GM23338 (cell line): ENCODE measurements around the gene PRG2. TPM values are rescaled to one million over a fixed set of nuclear protein-coding genes. Genes with fewer than 3 reads are reported as not detected.
"Not testable (repeated sequence)": the region's sequence is repeated elsewhere in the genome, so short reads cannot be mapped to it uniquely, and the experiment has no call there.

Source experiments
- ATAC-seq: fragments of 200-7000 bp; cut with Tn5 transposase; 3 replicates; pipeline ENCODE4 v1.9.1; 2020
- DNase-seq: peaks from one replicate; pipeline ENCODE4 v3.0.0-alpha.2; 2015; ENCODE audit warnings: low spot score
- H2AFZ ChIP-seq: fragments of 200-600 bp; sonication (generic); 2 replicates; pipeline ENCODE4 v1.8.0; 2016; ENCODE audit warnings: antibody characterized with exemption, mild to moderate bottlenecking, moderate library complexity
- H3F3A ChIP-seq: fragments of 200-600 bp; sonication (generic); replicated peaks from 2 replicates; pipeline ENCODE4 v1.8.0; 2017; ENCODE audit warnings: antibody characterized with exemption, mixed run types, low read depth
- H3K27ac ChIP-seq: fragments of 200-600 bp; sonication (generic); 2 replicates; pipeline ENCODE4 v1.6.1; 2016; ENCODE audit warnings: low read depth
- H3K27me3 ChIP-seq: fragments of 200-600 bp; sonication (generic); 2 replicates; pipeline ENCODE4 v1.8.0; 2016; ENCODE audit warnings: mild to moderate bottlenecking, mixed run types, moderate library complexity; ENCODE audit not compliant: insufficient read depth
- H3K36me3 ChIP-seq: fragments of 200-600 bp; sonication (generic); 2 replicates; pipeline ENCODE4 v1.8.0; 2016; ENCODE audit warnings: mild to moderate bottlenecking; ENCODE audit not compliant: insufficient read depth
- H3K4me1 ChIP-seq: fragments of 200-600 bp; sonication (generic); 2 replicates; pipeline ENCODE4 v1.8.0; 2016; ENCODE audit warnings: mild to moderate bottlenecking, moderate library complexity; ENCODE audit not compliant: insufficient read depth
- H3K4me2 ChIP-seq: fragments of 200-600 bp; sonication (generic); 2 replicates; pipeline ENCODE4 v1.7.1; 2017; ENCODE audit warnings: mixed run types
- H3K4me3 ChIP-seq: fragments of 200-600 bp; sonication (generic); 2 replicates; pipeline ENCODE4 v1.6.1; 2016; ENCODE audit warnings: mixed run types
- H3K79me2 ChIP-seq: fragments of 200-600 bp; sonication (generic); replicated peaks from 2 replicates; pipeline ENCODE4 v1.8.0; 2017; ENCODE audit warnings: mild to moderate bottlenecking; ENCODE audit not compliant: insufficient read depth
- H3K9me2 ChIP-seq: fragments of 200-600 bp; sonication (generic); 2 replicates; pipeline ENCODE4 v1.8.0; 2017; ENCODE audit not compliant: insufficient read depth
- H4K20me1 ChIP-seq: fragments of 200-600 bp; sonication (generic); replicated peaks from 2 replicates; pipeline ENCODE4 v1.8.0; 2017; ENCODE audit warnings: mild to moderate bottlenecking; ENCODE audit not compliant: insufficient read depth
- H3K27ac Mint-ChIP-seq: 2 replicates; pipeline ENCODE4 v1.8.0; 2020; ENCODE audit warnings: inconsistent platforms, mild to moderate bottlenecking, moderate library complexity, mixed read lengths
- H3K27me3 Mint-ChIP-seq: 3 replicates; pipeline ENCODE4 v1.8.0; 2022; ENCODE audit warnings: low read depth, mild to moderate bottlenecking, moderate library complexity, mixed read lengths, inconsistent platforms; ENCODE audit not compliant: insufficient read depth, poor library complexity
- H3K36me3 Mint-ChIP-seq: 3 replicates; pipeline ENCODE4 v1.8.0; 2021; ENCODE audit warnings: low read depth, mild to moderate bottlenecking, inconsistent platforms, moderate library complexity, mixed read lengths
- H3K4me1 Mint-ChIP-seq: 3 replicates; pipeline ENCODE4 v1.8.0; 2020; ENCODE audit warnings: mild to moderate bottlenecking, inconsistent platforms, mixed read lengths
- H3K4me3 Mint-ChIP-seq: 3 replicates; pipeline ENCODE4 v1.8.0; 2021; ENCODE audit warnings: moderate library complexity, mild to moderate bottlenecking, inconsistent platforms, mixed read lengths
- H3K9me3 Mint-ChIP-seq: 3 replicates; pipeline ENCODE4 v1.8.0; 2020; ENCODE audit warnings: moderate library complexity, mild to moderate bottlenecking, inconsistent platforms, mixed read lengths
- CREB1 ChIP-seq: fragments of 250-450 bp; sonication (Bioruptor Pico); IDR thresholded peaks from 2 replicates; pipeline ENCODE4 v1.5.0; 2020; ENCODE audit warnings: low read depth, mild to moderate bottlenecking, moderate library complexity
- EZH2 ChIP-seq: fragments of 200-600 bp; sonication (generic); IDR thresholded peaks from one replicate; pipeline ENCODE4 v1.8.0; 2017; ENCODE audit warnings: antibody characterized with exemption, mild to moderate bottlenecking, low read depth; ENCODE audit not compliant: unreplicated experiment
- EZH2phosphoT487 ChIP-seq: fragments of 200-600 bp; sonication (generic); IDR thresholded peaks from one replicate; pipeline ENCODE4 v1.8.1; 2018; ENCODE audit warnings: antibody characterized with exemption; ENCODE audit not compliant: unreplicated experiment
- NANOG ChIP-seq: IDR thresholded peaks from 2 replicates; pipeline ENCODE4 v1.6.1; 2016; ENCODE audit warnings: antibody characterized with exemption, borderline replicate concordance
- POLR2AphosphoS5 ChIP-seq: IDR thresholded peaks from 2 replicates; pipeline ENCODE4 v1.6.1; 2016; ENCODE audit warnings: antibody characterized with exemption, low read depth
- STAT1 ChIP-seq: IDR thresholded peaks from one replicate; pipeline ENCODE4 v1.6.1; 2016; ENCODE audit warnings: antibody characterized with exemption; ENCODE audit not compliant: unreplicated experiment
- ZNF331 ChIP-seq: fragments of 250-450 bp; sonication (Bioruptor Pico); IDR thresholded peaks from 2 replicates; pipeline ENCODE4 v1.5.0; 2020; ENCODE audit warnings: low read depth, mild to moderate bottlenecking, moderate library complexity
- polyA plus RNA-seq: library from polyadenylated mRNA; unstranded; fragments of >200 nt; fragmentation: Nextera tagmentation; extraction: Ambion mirVana; gene quantifications from 2 replicates; pipeline ENCODE4 v1.2.1, GENCODE V29; 2016
- total RNA-seq: library from RNA; depleted of rRNA; stranded (reverse); fragments of >200 nt; shearing (Covaris generic); gene quantifications from 2 replicates; pipeline ENCODE4 v1.2.3, GENCODE V29; 2014
- TF ChIP-seq, protein P1 (sequence below): IDR thresholded peaks from 2 replicates; pipeline ENCODE4 v1.6.1; 2016; ENCODE audit warnings: antibody characterized with exemption
- TF ChIP-seq, protein P2 (sequence below): fragments of 250-450 bp; sonication (Bioruptor Pico); IDR thresholded peaks from 2 replicates; pipeline ENCODE4 v1.5.0; 2020; ENCODE audit warnings: mild to moderate bottlenecking, moderate library complexity
- TF ChIP-seq, protein P3 (sequence below), 2 experiments: fragments of 200-600 bp in 1 of 2; sonication (generic) in 1 of 2; conservative IDR thresholded peaks; 2 replicates each; pipeline versions ENCODE4 v1.5.1 to v1.6.1; 2016 to 2017; ENCODE audit warnings: antibody characterized with exemption in 2 of 2, low read depth in 2 of 2, mild to moderate bottlenecking in 2 of 2, moderate library complexity in 1 of 2

Gene PRG2
- total and polyA plus RNA-seq, 2 experiments from 2014 or later = not detected

DNA sequence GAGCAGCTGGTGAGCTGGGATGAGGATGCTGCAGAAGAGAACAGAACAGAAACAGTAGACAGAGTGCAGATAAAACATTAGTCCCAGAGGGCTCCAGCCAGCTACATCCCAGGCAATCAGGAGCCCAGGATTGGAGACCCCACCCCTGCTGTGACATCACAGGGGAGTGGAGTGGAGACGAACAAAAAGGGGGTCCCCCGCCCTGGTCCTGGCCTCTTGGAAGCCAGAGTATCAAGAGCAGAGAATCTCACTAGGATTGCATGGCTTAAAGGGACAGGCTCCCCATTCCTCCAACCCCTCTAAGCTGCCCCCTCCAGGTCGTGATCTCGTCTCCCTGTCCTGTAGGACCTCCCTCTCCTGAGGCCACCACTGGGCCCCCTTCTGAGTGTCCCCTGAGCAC is 52.3 kb downstream of the PRG2 start, which contains the start of gene P2RX3:
Gene P2RX3, plus strand, starts transcription at position 211 of the 400 bp plus-strand sequence. CDS start 199 bp downstream, outside the sequence.
- H3K4me1 Mint-ChIP-seq = peaks cover 57% of the 10 kb centered on the region
- H3K79me2 ChIP-seq = peaks cover 26% of the 10 kb centered on the region
- no peaks in the 10 kb centered on the region for H3K9me2 ChIP-seq
- H3K27ac Mint-ChIP-seq = no peak within 1 kb of the TSS
- no peaks in the 10 kb centered on the region for H3K9me3 Mint-ChIP-seq
- ATAC-seq = no peak
- no peaks in the 10 kb centered on the region for H3F3A ChIP-seq
- H3K4me1 ChIP-seq = peaks cover 43% of the 10 kb centered on the region
- H3K4me3 Mint-ChIP-seq = no peak within 1 kb of the TSS; the same call in 2 of the 3 replicates
- TF ChIP-seq POLR2AphosphoS5 (no peak), EZH2phosphoT487 (no peak), NANOG (no peak), STAT1 (no peak), CREB1 (CRISPR knock-in tag) (no peak), EZH2 (no peak), ZNF331 (CRISPR knock-in tag) (no peak)
- TF ChIP-seq, protein P1, sequence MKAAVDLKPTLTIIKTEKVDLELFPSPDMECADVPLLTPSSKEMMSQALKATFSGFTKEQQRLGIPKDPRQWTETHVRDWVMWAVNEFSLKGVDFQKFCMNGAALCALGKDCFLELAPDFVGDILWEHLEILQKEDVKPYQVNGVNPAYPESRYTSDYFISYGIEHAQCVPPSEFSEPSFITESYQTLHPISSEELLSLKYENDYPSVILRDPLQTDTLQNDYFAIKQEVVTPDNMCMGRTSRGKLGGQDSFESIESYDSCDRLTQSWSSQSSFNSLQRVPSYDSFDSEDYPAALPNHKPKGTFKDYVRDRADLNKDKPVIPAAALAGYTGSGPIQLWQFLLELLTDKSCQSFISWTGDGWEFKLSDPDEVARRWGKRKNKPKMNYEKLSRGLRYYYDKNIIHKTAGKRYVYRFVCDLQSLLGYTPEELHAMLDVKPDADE = no peak
- TF ChIP-seq, protein P2, sequence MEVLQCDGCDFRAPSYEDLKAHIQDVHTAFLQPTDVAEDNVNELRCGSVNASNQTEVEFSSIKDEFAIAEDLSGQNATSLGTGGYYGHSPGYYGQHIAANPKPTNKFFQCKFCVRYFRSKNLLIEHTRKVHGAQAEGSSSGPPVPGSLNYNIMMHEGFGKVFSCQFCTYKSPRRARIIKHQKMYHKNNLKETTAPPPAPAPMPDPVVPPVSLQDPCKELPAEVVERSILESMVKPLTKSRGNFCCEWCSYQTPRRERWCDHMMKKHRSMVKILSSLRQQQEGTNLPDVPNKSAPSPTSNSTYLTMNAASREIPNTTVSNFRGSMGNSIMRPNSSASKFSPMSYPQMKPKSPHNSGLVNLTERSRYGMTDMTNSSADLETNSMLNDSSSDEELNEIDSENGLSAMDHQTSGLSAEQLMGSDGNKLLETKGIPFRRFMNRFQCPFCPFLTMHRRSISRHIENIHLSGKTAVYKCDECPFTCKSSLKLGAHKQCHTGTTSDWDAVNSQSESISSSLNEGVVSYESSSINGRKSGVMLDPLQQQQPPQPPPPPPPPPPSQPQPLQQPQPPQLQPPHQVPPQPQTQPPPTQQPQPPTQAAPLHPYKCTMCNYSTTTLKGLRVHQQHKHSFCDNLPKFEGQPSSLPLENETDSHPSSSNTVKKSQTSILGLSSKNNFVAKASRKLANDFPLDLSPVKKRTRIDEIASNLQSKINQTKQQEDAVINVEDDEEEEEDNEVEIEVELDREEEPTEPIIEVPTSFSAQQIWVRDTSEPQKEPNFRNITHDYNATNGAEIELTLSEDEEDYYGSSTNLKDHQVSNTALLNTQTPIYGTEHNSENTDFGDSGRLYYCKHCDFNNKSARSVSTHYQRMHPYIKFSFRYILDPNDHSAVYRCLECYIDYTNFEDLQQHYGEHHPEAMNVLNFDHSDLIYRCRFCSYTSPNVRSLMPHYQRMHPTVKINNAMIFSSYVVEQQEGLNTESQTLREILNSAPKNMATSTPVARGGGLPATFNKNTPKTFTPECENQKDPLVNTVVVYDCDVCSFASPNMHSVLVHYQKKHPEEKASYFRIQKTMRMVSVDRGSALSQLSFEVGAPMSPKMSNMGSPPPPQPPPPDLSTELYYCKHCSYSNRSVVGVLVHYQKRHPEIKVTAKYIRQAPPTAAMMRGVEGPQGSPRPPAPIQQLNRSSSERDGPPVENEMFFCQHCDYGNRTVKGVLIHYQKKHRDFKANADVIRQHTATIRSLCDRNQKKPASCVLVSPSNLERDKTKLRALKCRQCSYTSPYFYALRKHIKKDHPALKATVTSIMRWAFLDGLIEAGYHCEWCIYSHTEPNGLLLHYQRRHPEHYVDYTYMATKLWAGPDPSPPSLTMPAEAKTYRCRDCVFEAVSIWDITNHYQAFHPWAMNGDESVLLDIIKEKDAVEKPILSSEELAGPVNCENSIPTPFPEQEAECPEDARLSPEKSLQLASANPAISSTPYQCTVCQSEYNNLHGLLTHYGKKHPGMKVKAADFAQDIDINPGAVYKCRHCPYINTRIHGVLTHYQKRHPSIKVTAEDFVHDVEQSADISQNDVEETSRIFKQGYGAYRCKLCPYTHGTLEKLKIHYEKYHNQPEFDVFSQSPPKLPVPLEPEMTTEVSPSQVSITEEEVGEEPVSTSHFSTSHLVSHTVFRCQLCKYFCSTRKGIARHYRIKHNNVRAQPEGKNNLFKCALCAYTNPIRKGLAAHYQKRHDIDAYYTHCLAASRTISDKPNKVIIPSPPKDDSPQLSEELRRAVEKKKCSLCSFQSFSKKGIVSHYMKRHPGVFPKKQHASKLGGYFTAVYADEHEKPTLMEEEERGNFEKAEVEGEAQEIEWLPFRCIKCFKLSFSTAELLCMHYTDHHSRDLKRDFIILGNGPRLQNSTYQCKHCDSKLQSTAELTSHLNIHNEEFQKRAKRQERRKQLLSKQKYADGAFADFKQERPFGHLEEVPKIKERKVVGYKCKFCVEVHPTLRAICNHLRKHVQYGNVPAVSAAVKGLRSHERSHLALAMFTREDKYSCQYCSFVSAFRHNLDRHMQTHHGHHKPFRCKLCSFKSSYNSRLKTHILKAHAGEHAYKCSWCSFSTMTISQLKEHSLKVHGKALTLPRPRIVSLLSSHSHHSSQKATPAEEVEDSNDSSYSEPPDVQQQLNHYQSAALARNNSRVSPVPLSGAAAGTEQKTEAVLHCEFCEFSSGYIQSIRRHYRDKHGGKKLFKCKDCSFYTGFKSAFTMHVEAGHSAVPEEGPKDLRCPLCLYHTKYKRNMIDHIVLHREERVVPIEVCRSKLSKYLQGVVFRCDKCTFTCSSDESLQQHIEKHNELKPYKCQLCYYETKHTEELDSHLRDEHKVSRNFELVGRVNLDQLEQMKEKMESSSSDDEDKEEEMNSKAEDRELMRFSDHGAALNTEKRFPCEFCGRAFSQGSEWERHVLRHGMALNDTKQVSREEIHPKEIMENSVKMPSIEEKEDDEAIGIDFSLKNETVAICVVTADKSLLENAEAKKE = no peak
- TF ChIP-seq, protein P3, sequence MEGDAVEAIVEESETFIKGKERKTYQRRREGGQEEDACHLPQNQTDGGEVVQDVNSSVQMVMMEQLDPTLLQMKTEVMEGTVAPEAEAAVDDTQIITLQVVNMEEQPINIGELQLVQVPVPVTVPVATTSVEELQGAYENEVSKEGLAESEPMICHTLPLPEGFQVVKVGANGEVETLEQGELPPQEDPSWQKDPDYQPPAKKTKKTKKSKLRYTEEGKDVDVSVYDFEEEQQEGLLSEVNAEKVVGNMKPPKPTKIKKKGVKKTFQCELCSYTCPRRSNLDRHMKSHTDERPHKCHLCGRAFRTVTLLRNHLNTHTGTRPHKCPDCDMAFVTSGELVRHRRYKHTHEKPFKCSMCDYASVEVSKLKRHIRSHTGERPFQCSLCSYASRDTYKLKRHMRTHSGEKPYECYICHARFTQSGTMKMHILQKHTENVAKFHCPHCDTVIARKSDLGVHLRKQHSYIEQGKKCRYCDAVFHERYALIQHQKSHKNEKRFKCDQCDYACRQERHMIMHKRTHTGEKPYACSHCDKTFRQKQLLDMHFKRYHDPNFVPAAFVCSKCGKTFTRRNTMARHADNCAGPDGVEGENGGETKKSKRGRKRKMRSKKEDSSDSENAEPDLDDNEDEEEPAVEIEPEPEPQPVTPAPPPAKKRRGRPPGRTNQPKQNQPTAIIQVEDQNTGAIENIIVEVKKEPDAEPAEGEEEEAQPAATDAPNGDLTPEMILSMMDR (conservative IDR thresholded peaks at IDR 0.05; ENCODE audit: low read depth in 2 of 2) = no peak
- DNase-seq = no peak
- peaks cover 7% of the 10 kb centered on the region for H3K36me3 ChIP-seq
- H2AFZ ChIP-seq = peak within 1 kb of the TSS; percentile 74
- peak within 1 kb of the TSS; percentile 45; the same call in 1 of the 2 replicates for H3K4me2 ChIP-seq
- peaks cover 4% of the 10 kb centered on the region; the same call in 1 of the 2 replicates for H3K27me3 ChIP-seq
- H3K4me3 ChIP-seq = no peak within 1 kb of the TSS
- H4K20me1 ChIP-seq = peaks cover 11% of the 10 kb centered on the region; the same call in 1 of the 2 replicates
- H3K36me3 Mint-ChIP-seq = peaks cover 19% of the 10 kb centered on the region
- peaks cover 12% of the 10 kb centered on the region for H3K27me3 Mint-ChIP-seq
- H3K27ac ChIP-seq = no peak within 1 kb of the TSS

DNA sequence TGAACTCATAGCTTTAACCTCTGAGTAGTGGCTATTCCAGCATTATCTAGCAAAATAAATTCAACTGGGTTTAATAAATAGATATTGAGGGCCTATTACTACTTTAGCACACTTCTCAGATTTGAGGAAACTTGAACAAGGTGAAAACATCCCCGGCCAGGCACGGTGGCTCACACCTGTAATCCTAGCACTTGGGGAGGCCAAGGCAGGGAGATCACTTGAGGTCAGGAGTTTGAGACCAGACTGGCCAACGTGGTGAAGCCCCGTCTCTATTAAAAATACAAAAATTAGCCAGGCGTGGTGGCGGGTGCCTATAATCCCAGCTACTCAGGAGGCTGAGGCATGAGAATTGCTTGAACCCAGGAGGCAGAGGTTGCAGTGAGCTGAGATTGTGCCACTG is 53.6 kb downstream of the PRG2 start:
- H3K79me2 ChIP-seq = peaks cover 34% of the 10 kb centered on the region
- H3K4me1 Mint-ChIP-seq = peaks cover 49% of the 10 kb centered on the region
- ATAC-seq, H3K4me3 Mint-ChIP-seq, H3K27ac ChIP-seq, DNase-seq, H3K9me3 Mint-ChIP-seq, H3K27ac Mint-ChIP-seq, H3K9me2 ChIP-seq, H3F3A ChIP-seq, H3K27me3 ChIP-seq, H3K4me3 ChIP-seq: not testable (repeated sequence)
- H3K36me3 Mint-ChIP-seq = peaks cover 32% of the 10 kb centered on the region
- H2AFZ ChIP-seq = peak overlapping the region; percentile 77; the same call in 1 of the 2 replicates
- peaks cover 12% of the 10 kb centered on the region for H3K27me3 Mint-ChIP-seq
- H4K20me1 ChIP-seq = peaks cover 11% of the 10 kb centered on the region; the same call in 1 of the 2 replicates
- H3K4me1 ChIP-seq = peaks cover 37% of the 10 kb centered on the region
- H3K4me2 ChIP-seq = peak overlapping the region; percentile 99; the same call in 1 of the 2 replicates
- peaks cover 16% of the 10 kb centered on the region for H3K36me3 ChIP-seq
